ENCODE measurements around the gene C19orf81. TPM values are rescaled to one million over a fixed set of nuclear protein-coding genes. Genes with fewer than 3 reads are reported as not detected.
A peak's percentile ranks its signal among the peaks of the same experiment; 100 is the strongest.

Gene C19orf81
- total and polyA plus RNA-seq, 9 of the 15 experiments (the other 6 are each of a cell fraction or from before 2014, with no cell fraction given), result 2.5 to 42.9 (median 33.0) TPM; not detected in 4

- 22% methylated on average over 10 of the region's 10 CpGs for WGBS (ENCODE audit: insufficient coverage, low coverage, missing lambda C conversion rate)
- in situ Hi-C loops (cut with MboI), result no loop called here
- peak; percentile 35 for TF ChIP-seq RBM25 (IDR thresholded peaks at IDR 0.05; ENCODE audit: low read depth, low read length, severe bottlenecking)
- TF ChIP-seq ZNF143 (CRISPR knock-in tag; IDR thresholded peaks at IDR 0.05), result no peak
- TF ChIP-seq BCL6 (CRISPR knock-in tag; IDR thresholded peaks at IDR 0.05), result no peak
- no peak for TF ChIP-seq HIVEP1 (CRISPR knock-in tag; IDR thresholded peaks at IDR 0.05)
- no peak for TF ChIP-seq PCBP2 (IDR thresholded peaks at IDR 0.05; ENCODE audit: low read depth, low read length, poor library complexity, severe bottlenecking)
- TF ChIP-seq CCNT2 (IDR thresholded peaks at IDR 0.05; ENCODE audit: borderline replicate concordance, extremely low read depth, insufficient read length, low read depth, low read length), result no peak
- TF ChIP-seq PHF8 (IDR thresholded peaks at IDR 0.05; ENCODE audit: borderline replicate concordance, low read length), result no peak
- no peak for TF ChIP-seq MITF (IDR thresholded peaks at IDR 0.05)
- TF ChIP-seq SMARCC2 (IDR thresholded peaks at IDR 0.05; ENCODE audit: low read depth), result no peak
- TF ChIP-seq SREBF1 (IDR thresholded peaks at IDR 0.05; ENCODE audit: borderline replicate concordance, low read depth, low read length), result no peak
- no peak for TF ChIP-seq TCF7 (IDR thresholded peaks at IDR 0.05; ENCODE audit: borderline replicate concordance)
- no peak for TF ChIP-seq BCOR (IDR thresholded peaks at IDR 0.05)
Measured at GRCh38 chr19:50647879-50648615, 1.2 kb upstream of the C19orf81 start.

More at GRCh38 chr19:50647879-50648615, 1.2 kb upstream of the C19orf81 start:
- CTCF ChIA-PET (ENCODE audit: low intra/inter-chr PET ratio), result interaction anchor here (0.6 kb wide), 1 partner anchor 112 kb away, joined by 3 read pairs; no protein-coding TSS in a partner anchor
- Histone ChIP-seq H3K27me3 (ENCODE audit: control insufficient read depth in 2 of 2, insufficient read depth in 2 of 2, low read length in 2 of 2) (peaks cover 0 to 6% of the 10 kb centered on the region in 2 experiments; a peak in 3 of 5 replicates), H3K9ac (ENCODE audit: insufficient read depth in 1 of 2, low read depth in 2 of 2, low read length in 2 of 2) (no peak overlapping the region), H3K9me1 (ENCODE audit: control insufficient read depth, insufficient read depth, low read length) (no peaks in the 10 kb centered on the region), H3K4me2 (ENCODE audit: insufficient read depth, low read length) (no peak overlapping the region), H2AFZ (ENCODE audit: low read depth, low read length) (no peak overlapping the region), H3K27ac (ENCODE audit: extremely low read depth, low read depth, low read length) (no peak overlapping the region), H4K20me1 (replicated peaks; ENCODE audit: control insufficient read depth, insufficient read depth, low read length) (no peaks in the 10 kb centered on the region), H3K79me2 (ENCODE audit: control insufficient read depth, insufficient read depth, low read length) (no peaks in the 10 kb centered on the region), H3K36me3 (ENCODE audit: control insufficient read depth, insufficient read depth, low read length) (no peaks in the 10 kb centered on the region), H3K4me3 (no peak overlapping the region), H3K4me1 (replicated peaks in 1 of 2; ENCODE audit: control insufficient read depth in 2 of 2, insufficient read depth in 2 of 2, low read length in 2 of 2) (peaks cover 13 to 25% of the 10 kb centered on the region in 2 experiments; a peak in 4 of 5 replicates), H3K9me3 (replicated peaks; ENCODE audit: control insufficient read depth, insufficient read depth, low read depth, low read length) (no peaks in the 10 kb centered on the region)
- DNase-seq (ENCODE audit: extremely low read depth in 1 of 4, low spot score in 3 of 4) (no peak), ATAC-seq (no peak), FAIRE-seq (no peak)
- no TSS peak for BruUV-seq (replicated peaks)
- POLR2A ChIA-PET, result interaction anchor here (0.5 to 1.2 kb wide), 2 partner anchors 42 to 136 kb away, joined by 3 read pairs; no protein-coding TSS in a partner anchor
- intact Hi-C loops (cut with micrococcal nuclease), result no loop called here

Data from K562 (cell line).